ENCODE results near the gene CTDP1. TPM values are rescaled to one million over a fixed set of nuclear protein-coding genes. Genes with fewer than 3 reads are reported as not detected.

CTDP1 gene
- total RNA-seq, 1 experiment from 2014 or later = 33.7 TPM

GRCh38 chr18:79798999-79799370, 119.4 kb downstream of the CTDP1 start:
- no peak for DNase-seq
- H3K23ac ChIP-seq (ENCODE audit: insufficient read length, low read depth, low read length) = no peak overlapping the region
- H3K27me3 Mint-ChIP-seq (ENCODE audit: low read depth) = peaks cover 70% of the 10 kb centered on the region
- H4K5ac ChIP-seq (ENCODE audit: insufficient read length, low read depth, low read length) = no peak overlapping the region
- H3K27me3 ChIP-seq (ENCODE audit: insufficient read depth, low read length) = peaks cover 26% of the 10 kb centered on the region; the same call in 1 of the 2 replicates
- H3K27ac Mint-ChIP-seq = no peak overlapping the region
- H2BK5ac ChIP-seq (ENCODE audit: insufficient read length, low read length) = no peak overlapping the region
- H2AK5ac ChIP-seq (ENCODE audit: insufficient read length, low read length) = no peak overlapping the region
- H2BK15ac ChIP-seq (ENCODE audit: low read depth, low read length) = no peak overlapping the region
- H3K18ac ChIP-seq (ENCODE audit: insufficient read length, low read depth, low read length) = no peak overlapping the region
- WGBS (ENCODE audit: extremely low coverage, insufficient read length, low lambda C conversion rate) = no CpG with 5 or more reads among the region's 14 CpGs
- no peaks in the 10 kb centered on the region for H4K20me1 ChIP-seq (ENCODE audit: control insufficient read depth, insufficient read depth, insufficient read length)
- H3K9me3 ChIP-seq (ENCODE audit: control insufficient read depth, low read depth, low read length) = no peaks in the 10 kb centered on the region
- H3T11ph ChIP-seq (ENCODE audit: low read length) = no peak overlapping the region
- peaks cover 3% of the 10 kb centered on the region for H3K23me2 ChIP-seq (ENCODE audit: insufficient read length, low read depth, low read length, poor library complexity, severe bottlenecking)
- H4K91ac ChIP-seq (ENCODE audit: insufficient read length, low read depth, low read length) = no peak overlapping the region
- no peaks in the 10 kb centered on the region; the same call in 1 of the 2 replicates for H3K4me1 ChIP-seq (ENCODE audit: insufficient read depth, low read length)
- H3K9ac ChIP-seq (ENCODE audit: extremely low read depth, insufficient read length, low read length) = no peak overlapping the region
- H3K79me1 ChIP-seq (ENCODE audit: insufficient read depth, low read depth, low read length, poor library complexity, severe bottlenecking) = no peaks in the 10 kb centered on the region
- H4K8ac ChIP-seq (replicated peaks; ENCODE audit: insufficient read length, low read depth, low read length) = no peak overlapping the region
- no peak for TF ChIP-seq CTCF (conservative IDR thresholded peaks at IDR 0.05)
- H3K4me3 Mint-ChIP-seq = peak overlapping the region; percentile 55 to 74
- no peaks in the 10 kb centered on the region for H3K79me2 ChIP-seq (ENCODE audit: insufficient read depth, low read length)
- peak overlapping the region; percentile 39 for H3K4me2 ChIP-seq (ENCODE audit: insufficient read depth, insufficient read length, low read length)
- H2BK120ac ChIP-seq (ENCODE audit: low read depth, low read length, poor library complexity, severe bottlenecking) = no peak overlapping the region
- peaks cover 13 to 15% of the 10 kb centered on the region in 2 experiments for H3K4me1 Mint-ChIP-seq
- H3K27ac ChIP-seq (ENCODE audit: insufficient read length, low read depth, low read length) = no peak overlapping the region
- no peak overlapping the region for H2AFZ ChIP-seq (ENCODE audit: low read length)
- no peak overlapping the region; the same call in 1 of the 2 replicates for H3K14ac ChIP-seq (ENCODE audit: insufficient read depth, low read length)
- H2BK12ac ChIP-seq (ENCODE audit: insufficient read length, low read depth, low read length) = no peak overlapping the region
- H3K36me3 Mint-ChIP-seq (ENCODE audit: insufficient read depth in 1 of 3, low read depth in 3 of 3) = no peaks in the 10 kb centered on the region
- H3K56ac ChIP-seq (ENCODE audit: insufficient read length, low read depth, low read length) = no peak overlapping the region
- peaks cover 3% of the 10 kb centered on the region in 2 experiments; a peak in 2 of 5 replicates for H3K9me3 Mint-ChIP-seq
- H2BK20ac ChIP-seq (ENCODE audit: low read depth, low read length, poor library complexity, severe bottlenecking) = no peak overlapping the region
- H3K4ac ChIP-seq (ENCODE audit: low read depth, low read length) = no peak overlapping the region

Data from H9 (cell line).